ENCODE data around the gene ASCL5. TPM values are rescaled to one million over a fixed set of nuclear protein-coding genes. Genes with fewer than 3 reads are reported as not detected.

ASCL5 gene
- total and polyA plus RNA-seq, 9 of the 15 experiments (the other 6 are each of a cell fraction or from before 2014, with no cell fraction given) = 0.09 TPM; not detected in 8

DNA sequence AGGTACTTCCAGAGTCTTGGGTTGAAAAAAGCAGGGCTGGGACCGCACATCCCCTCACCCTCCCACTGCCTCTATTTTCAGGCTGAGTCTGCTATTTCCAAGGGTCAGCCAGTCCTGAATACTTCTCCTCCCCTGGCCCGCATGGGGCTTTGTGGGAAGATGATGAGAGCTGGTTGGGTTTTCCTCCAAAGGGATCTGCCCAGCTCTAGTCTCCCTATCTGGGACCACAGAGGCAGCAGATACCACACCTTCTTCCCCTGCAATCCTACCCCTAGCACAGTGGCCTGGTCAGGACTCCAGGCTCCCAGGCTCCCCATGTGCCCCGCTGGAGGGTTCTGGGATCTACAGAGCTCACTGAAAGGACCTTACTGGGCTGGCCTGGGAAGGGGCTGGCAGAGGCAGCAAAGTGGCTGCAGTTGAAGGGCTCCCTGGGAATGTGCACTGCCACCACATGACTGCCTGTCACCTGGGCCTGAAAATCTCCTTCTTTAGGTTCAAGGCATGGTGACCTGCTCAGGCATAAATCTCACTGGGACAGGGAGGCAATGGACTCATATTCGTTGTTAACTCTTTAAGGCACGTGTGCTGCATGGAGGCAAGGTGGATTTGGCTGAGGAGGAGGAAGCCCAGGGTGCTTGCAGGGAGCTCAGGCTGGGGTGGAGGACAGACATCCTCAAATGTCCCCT lies 27.8 kb downstream of the ASCL5 start:
- CTCF ChIA-PET (ENCODE audit: low intra/inter-chr PET ratio) = no interaction called here
- in situ Hi-C loops (cut with MboI) (no loop called here), intact Hi-C loops (cut with micrococcal nuclease) (no loop called here)
- WGBS (ENCODE audit: insufficient coverage, low coverage, missing lambda C conversion rate) = under 1% methylated on average over 5 of the region's 5 CpGs
- no peak overlapping the region for H3K27ac ChIP-seq (ENCODE audit: extremely low read depth, low read depth, low read length)
- no peaks in the 10 kb centered on the region for H3K4me1 ChIP-seq (replicated peaks in 1 of 2; ENCODE audit: control insufficient read depth in 2 of 2, insufficient read depth in 2 of 2, low read length in 2 of 2)
- H3K9ac ChIP-seq (ENCODE audit: insufficient read depth in 1 of 2, low read depth in 2 of 2, low read length in 2 of 2) = peak overlapping the region in 1 of 2 experiments; percentile 69; a peak in 1 of 4 replicates
- no peaks in the 10 kb centered on the region for H3K79me2 ChIP-seq (ENCODE audit: control insufficient read depth, insufficient read depth, low read length)
- FAIRE-seq (no peak), ATAC-seq (no peak), DNase-seq (ENCODE audit: extremely low read depth in 1 of 4, low spot score in 3 of 4) (no peak)
- no peaks in the 10 kb centered on the region for H3K9me1 ChIP-seq (ENCODE audit: control insufficient read depth, insufficient read depth, low read length)
- H3K4me3 ChIP-seq = no peak overlapping the region
- H3K4me2 ChIP-seq (ENCODE audit: insufficient read depth, low read length) = no peak overlapping the region
- H3K27me3 ChIP-seq (ENCODE audit: control insufficient read depth in 2 of 2, insufficient read depth in 2 of 2, low read length in 2 of 2) = peaks cover 59 to 87% of the 10 kb centered on the region in 2 experiments
- H3K9me3 ChIP-seq (replicated peaks; ENCODE audit: control insufficient read depth, insufficient read depth, low read depth, low read length) = no peaks in the 10 kb centered on the region
- no peak overlapping the region for H2AFZ ChIP-seq (ENCODE audit: low read depth, low read length)
- no TSS peak for BruUV-seq (replicated peaks)
- TF ChIP-seq RNF2 (IDR thresholded peaks at IDR 0.05) (no peak), MYNN (IDR thresholded peaks at IDR 0.05) (no peak), MYNN (CRISPR knock-in tag; IDR thresholded peaks at IDR 0.05) (no peak), GABPB1 (CRISPR knock-in tag; IDR thresholded peaks at IDR 0.05) (no peak), CBFA2T2 (conservative IDR thresholded peaks at IDR 0.05) (no peak), KHSRP (IDR thresholded peaks at IDR 0.05) (no peak), ZNF3 (CRISPR knock-in tag; IDR thresholded peaks at IDR 0.05) (no peak), ZNF232 (CRISPR knock-in tag; IDR thresholded peaks at IDR 0.05) (no peak), FIP1L1 (IDR thresholded peaks at IDR 0.05; ENCODE audit: low read depth, low read length, poor library complexity, severe bottlenecking) (no peak), ZNF124 (CRISPR knock-in tag; IDR thresholded peaks at IDR 0.05) (no peak), NFE2L1 (tag; IDR thresholded peaks at IDR 0.05; ENCODE audit: borderline replicate concordance, low read depth) (no peak), BMI1 (IDR thresholded peaks at IDR 0.05; ENCODE audit: low read length) (no peak)
- TF ChIP-seq, protein P1, sequence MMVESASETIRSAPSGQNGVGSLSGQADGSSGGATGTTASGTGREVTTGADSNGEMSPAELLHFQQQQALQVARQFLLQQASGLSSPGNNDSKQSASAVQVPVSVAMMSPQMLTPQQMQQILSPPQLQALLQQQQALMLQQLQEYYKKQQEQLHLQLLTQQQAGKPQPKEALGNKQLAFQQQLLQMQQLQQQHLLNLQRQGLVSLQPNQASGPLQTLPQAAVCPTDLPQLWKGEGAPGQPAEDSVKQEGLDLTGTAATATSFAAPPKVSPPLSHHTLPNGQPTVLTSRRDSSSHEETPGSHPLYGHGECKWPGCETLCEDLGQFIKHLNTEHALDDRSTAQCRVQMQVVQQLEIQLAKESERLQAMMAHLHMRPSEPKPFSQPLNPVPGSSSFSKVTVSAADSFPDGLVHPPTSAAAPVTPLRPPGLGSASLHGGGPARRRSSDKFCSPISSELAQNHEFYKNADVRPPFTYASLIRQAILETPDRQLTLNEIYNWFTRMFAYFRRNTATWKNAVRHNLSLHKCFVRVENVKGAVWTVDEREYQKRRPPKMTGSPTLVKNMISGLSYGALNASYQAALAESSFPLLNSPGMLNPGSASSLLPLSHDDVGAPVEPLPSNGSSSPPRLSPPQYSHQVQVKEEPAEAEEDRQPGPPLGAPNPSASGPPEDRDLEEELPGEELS (CRISPR knock-in tag; IDR thresholded peaks at IDR 0.05; ENCODE audit: borderline replicate concordance) = no peak
- TF ChIP-seq, protein P2, sequence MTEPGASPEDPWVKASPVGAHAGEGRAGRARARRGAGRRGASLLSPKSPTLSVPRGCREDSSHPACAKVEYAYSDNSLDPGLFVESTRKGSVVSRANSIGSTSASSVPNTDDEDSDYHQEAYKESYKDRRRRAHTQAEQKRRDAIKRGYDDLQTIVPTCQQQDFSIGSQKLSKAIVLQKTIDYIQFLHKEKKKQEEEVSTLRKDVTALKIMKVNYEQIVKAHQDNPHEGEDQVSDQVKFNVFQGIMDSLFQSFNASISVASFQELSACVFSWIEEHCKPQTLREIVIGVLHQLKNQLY (CRISPR knock-in tag; conservative IDR thresholded peaks at IDR 0.05) = no peak
- POLR2A ChIA-PET = interaction anchor here (1.2 kb wide), 1 partner anchor 9 kb away, joined by 5 read pairs; no protein-coding TSS in a partner anchor
- no peaks in the 10 kb centered on the region for H3K36me3 ChIP-seq (ENCODE audit: control insufficient read depth, insufficient read depth, low read length)
- H4K20me1 ChIP-seq (replicated peaks; ENCODE audit: control insufficient read depth, insufficient read depth, low read length) = peaks cover 10% of the 10 kb centered on the region; the same call in 1 of the 2 replicates

All from K562 (cell line).